PC-3 (cell line): ENCODE results near the gene PLXNB1. TPM values are rescaled to one million over a fixed set of nuclear protein-coding genes. Genes with fewer than 3 reads are reported as not detected.
A peak's percentile ranks its signal among the peaks of the same experiment; 100 is the strongest.

ENCODE experiments used
- ATAC-seq: fragments of 200-7000 bp; cut with Tn5 transposase; 2 replicates; pipeline ENCODE4 v1.9.1; 2020; ENCODE audit warnings: mild to moderate bottlenecking, moderate library complexity
- BruUV-seq: library from RNA; stranded (reverse); fragments of 400-500 nt; replicated peaks from 2 replicates; lab custom pipeline; 2021; lab: Mats Ljungman, UMichigan
- CTCF ChIA-PET: fragments of 300-600 bp; sonication (Branson Sonifier 250); formaldehyde crosslinking; loops from one replicate; lab custom pipeline; 2022; ENCODE audit warnings: antibody characterized with exemption; lab: Charles Lee
- POLR2A ChIA-PET: fragments of 300-600 bp; sonication (Branson Sonifier 250); formaldehyde crosslinking; loops from one replicate; lab custom pipeline; 2022; ENCODE audit warnings: antibody characterized with exemption; ENCODE audit not compliant: unreplicated experiment; lab: Charles Lee
- DNase-seq: peaks from one replicate; pipeline ENCODE4 v3.0.0-alpha.2; 2015
- H2AFZ ChIP-seq: fragments of 300-600 bp; sonication (generic); 2 replicates; pipeline ENCODE4 v1.6.0; 2016; ENCODE audit warnings: antibody characterized with exemption, low read length
- H3F3A ChIP-seq: fragments of 300-600 bp; sonication (generic); one replicate; pipeline ENCODE4 v1.6.0; 2017; ENCODE audit warnings: antibody characterized with exemption, low read length, control low read depth, mild to moderate bottlenecking; ENCODE audit not compliant: unreplicated experiment
- H3K27ac ChIP-seq: fragments of 300-600 bp; sonication (generic); 2 replicates; pipeline ENCODE4 v1.5.1; 2016; ENCODE audit warnings: mild to moderate bottlenecking, low read length
- H3K27me3 ChIP-seq: fragments of 300-600 bp; sonication (generic); 2 replicates; pipeline ENCODE4 v1.6.1; 2016; ENCODE audit warnings: low read length, mixed read lengths
- H3K36me3 ChIP-seq: fragments of 300-600 bp; sonication (generic); 2 replicates; pipeline ENCODE4 v1.6.1; 2016; ENCODE audit warnings: low read depth, mixed run types, low read length, mixed read lengths
- H3K4me1 ChIP-seq: fragments of 300-600 bp; sonication (generic); 2 replicates; pipeline ENCODE4 v1.5.1; 2016; ENCODE audit warnings: low read length; ENCODE audit not compliant: insufficient read depth
- H3K4me2 ChIP-seq: fragments of 300-600 bp; sonication (generic); 2 replicates; pipeline ENCODE4 v1.6.0; 2016; ENCODE audit warnings: low read length
- H3K4me3 ChIP-seq: fragments of 300-600 bp; sonication (generic); 2 replicates; pipeline ENCODE4 v1.5.1; 2016; ENCODE audit warnings: mild to moderate bottlenecking, low read length, mixed read lengths
- H3K79me2 ChIP-seq: fragments of 300-600 bp; sonication (generic); 2 replicates; pipeline ENCODE4 v1.6.1; 2017; ENCODE audit warnings: low read length, mixed read lengths
- H3K9ac ChIP-seq: fragments of 300-600 bp; sonication (generic); 2 replicates; pipeline ENCODE4 v1.6.0; 2016; ENCODE audit warnings: mild to moderate bottlenecking, low read length
- H3K9me2 ChIP-seq: fragments of 300-600 bp; sonication (generic); replicated peaks from 2 replicates; pipeline ENCODE4 v1.6.1; 2016; ENCODE audit warnings: mixed run types, low read length, mixed read lengths
- H3K9me3 ChIP-seq: fragments of 300-600 bp; sonication (generic); 2 replicates; pipeline ENCODE4 v1.6.1; 2016; ENCODE audit warnings: low read length, mixed read lengths
- H4K20me1 ChIP-seq: fragments of 300-600 bp; sonication (generic); 2 replicates; pipeline ENCODE4 v1.6.1; 2016; ENCODE audit warnings: low read length, mixed read lengths
- EZH2 ChIP-seq: fragments of 300-600 bp; sonication (generic); IDR thresholded peaks from one replicate; pipeline ENCODE4 v1.6.1; 2017; ENCODE audit warnings: antibody characterized with exemption, mild to moderate bottlenecking, low read length; ENCODE audit not compliant: unreplicated experiment
- EZH2phosphoT487 ChIP-seq: fragments of 300-600 bp; sonication (generic); IDR thresholded peaks from 2 replicates; pipeline ENCODE4 v1.6.1; 2018; ENCODE audit warnings: mild to moderate bottlenecking, antibody characterized with exemption, low read length, borderline replicate concordance
- intact Hi-C: fragments of 100-400 bp; cut with micrococcal nuclease; formaldehyde crosslinking; loops from 2 replicates; pipeline ENCODE4 v1.9.0; 2023
- total RNA-seq: library from RNA; depleted of rRNA; stranded (reverse); fragments of >200 nt; gene quantifications from 2 replicates; pipeline ENCODE4 v1.2.3, GENCODE V29; 2014
- TF ChIP-seq, protein P1 (sequence below): fragments of 300-600 bp; sonication (generic); conservative IDR thresholded peaks from 2 replicates; pipeline ENCODE4 v1.5.1; 2017; ENCODE audit warnings: antibody characterized with exemption, low read depth, mild to moderate bottlenecking, low read length

The PLXNB1 gene
- total RNA-seq, 1 experiment from 2014 or later, result 35.4 TPM

DNA sequence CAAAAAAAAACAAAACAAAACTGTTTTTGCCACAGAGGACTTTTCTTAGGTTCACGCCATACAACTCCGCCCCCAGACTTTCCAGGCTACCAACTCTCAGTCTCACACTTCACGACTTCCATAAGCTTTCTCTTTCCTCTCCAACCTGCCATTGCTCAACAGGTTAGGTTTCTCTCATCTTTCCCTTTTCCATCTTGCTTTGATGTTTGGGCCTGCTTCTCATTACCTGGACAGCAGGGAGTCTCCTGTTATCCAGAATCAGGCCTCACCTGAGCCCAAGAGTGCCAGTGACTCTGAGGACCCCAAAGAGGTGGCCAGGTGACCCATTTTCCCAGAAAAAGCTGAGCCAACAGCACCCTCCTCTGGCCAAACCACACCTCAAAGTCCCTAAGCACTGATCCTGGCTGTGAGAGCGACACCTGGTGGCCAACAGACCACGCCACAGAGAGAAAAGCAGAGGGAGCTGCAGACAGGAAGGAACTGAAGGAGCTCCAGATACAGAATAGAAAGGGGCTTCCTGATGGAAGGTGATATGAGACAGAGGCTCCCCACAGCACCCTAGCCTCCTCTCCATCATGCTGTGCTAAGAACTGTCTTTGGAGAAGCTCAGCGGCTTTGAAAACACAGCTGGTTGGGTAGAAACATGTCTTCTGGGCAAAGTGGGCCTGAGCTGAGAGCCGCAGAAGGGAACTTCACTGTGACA, 6.0 kb upstream of the PLXNB1 start:
- H3K36me3 ChIP-seq, result peaks cover 13% of the 10 kb centered on the region
- peak; percentile 88 for DNase-seq
- CTCF ChIA-PET, result interaction anchor here (0.5 to 2.3 kb wide), 43 partner anchors 9 to 555 kb away, joined by 3 to 222 read pairs (median 5); partner anchors contain the start of genes ATRIP, PFKFB4 and ZNF589
- TF ChIP-seq EZH2, result no peak
- TF ChIP-seq, protein P1, sequence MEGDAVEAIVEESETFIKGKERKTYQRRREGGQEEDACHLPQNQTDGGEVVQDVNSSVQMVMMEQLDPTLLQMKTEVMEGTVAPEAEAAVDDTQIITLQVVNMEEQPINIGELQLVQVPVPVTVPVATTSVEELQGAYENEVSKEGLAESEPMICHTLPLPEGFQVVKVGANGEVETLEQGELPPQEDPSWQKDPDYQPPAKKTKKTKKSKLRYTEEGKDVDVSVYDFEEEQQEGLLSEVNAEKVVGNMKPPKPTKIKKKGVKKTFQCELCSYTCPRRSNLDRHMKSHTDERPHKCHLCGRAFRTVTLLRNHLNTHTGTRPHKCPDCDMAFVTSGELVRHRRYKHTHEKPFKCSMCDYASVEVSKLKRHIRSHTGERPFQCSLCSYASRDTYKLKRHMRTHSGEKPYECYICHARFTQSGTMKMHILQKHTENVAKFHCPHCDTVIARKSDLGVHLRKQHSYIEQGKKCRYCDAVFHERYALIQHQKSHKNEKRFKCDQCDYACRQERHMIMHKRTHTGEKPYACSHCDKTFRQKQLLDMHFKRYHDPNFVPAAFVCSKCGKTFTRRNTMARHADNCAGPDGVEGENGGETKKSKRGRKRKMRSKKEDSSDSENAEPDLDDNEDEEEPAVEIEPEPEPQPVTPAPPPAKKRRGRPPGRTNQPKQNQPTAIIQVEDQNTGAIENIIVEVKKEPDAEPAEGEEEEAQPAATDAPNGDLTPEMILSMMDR, result peak; percentile 100
- TF ChIP-seq EZH2phosphoT487, result no peak
- no peak overlapping the region for H3K9ac ChIP-seq
- no peak overlapping the region for H3K27ac ChIP-seq
- ATAC-seq, result peak; percentile 50
- BruUV-seq, result no TSS peak
- POLR2A ChIA-PET, result interaction anchor here (0.6 to 0.8 kb wide), 2 partner anchors 35 to 205 kb away, joined by 3 to 4 read pairs; no protein-coding TSS in a partner anchor
- H3K9me3 ChIP-seq, result no peaks in the 10 kb centered on the region
- H3F3A ChIP-seq, result no peaks in the 10 kb centered on the region
- no peaks in the 10 kb centered on the region for H3K27me3 ChIP-seq
- no peak overlapping the region for H3K4me3 ChIP-seq
- H3K79me2 ChIP-seq, result peaks cover 26% of the 10 kb centered on the region
- no peaks in the 10 kb centered on the region for H3K9me2 ChIP-seq
- H3K4me2 ChIP-seq, result no peak overlapping the region
- H4K20me1 ChIP-seq, result no peaks in the 10 kb centered on the region
- intact Hi-C loops, result loop anchor here (1.0 kb wide), 4 partner anchors 35 to 242 kb away; no protein-coding TSS in a partner anchor
- H3K4me1 ChIP-seq, result peaks cover 9% of the 10 kb centered on the region
- H2AFZ ChIP-seq, result no peak overlapping the region

- intact Hi-C loops, result no loop called here
- H2AFZ ChIP-seq, result no peak overlapping the region
- BruUV-seq, result no TSS peak
- H3K27me3 ChIP-seq, result no peaks in the 10 kb centered on the region
- CTCF ChIA-PET, result interaction anchor here (0.6 to 2.3 kb wide), 9 partner anchors 11 to 241 kb away, joined by 3 to 222 read pairs (median 39); partner anchors contain the start of gene ATRIP
- no peaks in the 10 kb centered on the region for H3K9me2 ChIP-seq
- H4K20me1 ChIP-seq, result no peaks in the 10 kb centered on the region
- peaks cover 13% of the 10 kb centered on the region for H3K36me3 ChIP-seq
- no peaks in the 10 kb centered on the region for H3K9me3 ChIP-seq
- POLR2A ChIA-PET, result no interaction called here
- peaks cover 19% of the 10 kb centered on the region for H3K79me2 ChIP-seq
- peaks cover 11% of the 10 kb centered on the region for H3K4me1 ChIP-seq
- TF ChIP-seq EZH2 (no peak), EZH2phosphoT487 (no peak)
- TF ChIP-seq, protein P1, result no peak
- no peak overlapping the region for H3K9ac ChIP-seq
- no peak for DNase-seq
- H3K4me2 ChIP-seq, result no peak overlapping the region
- ATAC-seq, result no peak
- no peaks in the 10 kb centered on the region for H3F3A ChIP-seq
- no peak overlapping the region for H3K27ac ChIP-seq
- H3K4me3 ChIP-seq, result no peak overlapping the region
Measured at GRCh38 chr3:48435223-48435595, 5.3 kb upstream of the PLXNB1 start.
